ENCODE measurements around the gene BZW1. TPM values are rescaled to one million over a fixed set of nuclear protein-coding genes. Genes with fewer than 3 reads are reported as not detected.
A peak's percentile ranks its signal among the peaks of the same experiment; 100 is the strongest.

The BZW1 gene
- total RNA-seq, 1 donor = 590 TPM

- peaks cover 25% of the 10 kb centered on the region for H3K4me1 ChIP-seq (ENCODE audit: insufficient read depth, low read length)
- H3K36me3 ChIP-seq (ENCODE audit: insufficient read depth, low read length) = peaks cover 61% of the 10 kb centered on the region
- H3K27ac ChIP-seq (ENCODE audit: low read depth, low read length) = peak overlapping the region; percentile 99
- H2AFZ ChIP-seq (ENCODE audit: low read length) = no peak overlapping the region
- H3K4me2 ChIP-seq (ENCODE audit: insufficient read depth, low read length) = peak overlapping the region; percentile 91
- H3K79me2 ChIP-seq (ENCODE audit: insufficient read depth, low read length) = peaks cover 84% of the 10 kb centered on the region
- peak; percentile 82 for DNase-seq (ENCODE audit: insufficient read length, low spot score, missing footprints)
- no peaks in the 10 kb centered on the region for H3K9me3 ChIP-seq (ENCODE audit: low read depth, low read length)
- peaks cover 78% of the 10 kb centered on the region for H4K20me1 ChIP-seq (ENCODE audit: insufficient read depth, low read length)
- peak overlapping the region; percentile 99 for H3K4me3 ChIP-seq (ENCODE audit: insufficient read depth, low read length)
- H3K27me3 ChIP-seq (ENCODE audit: insufficient read depth, low read length) = no peaks in the 10 kb centered on the region
- TF ChIP-seq CTCF (IDR thresholded peaks at IDR 0.05; ENCODE audit: extremely low read depth, low read depth, low read length) = no peak
These were observed 48.5 kb downstream of the BZW1 start for GRCh38 chr2:200860092-200860795.

- peak overlapping the region; percentile 99 for H3K27ac ChIP-seq (ENCODE audit: low read depth, low read length)
- TF ChIP-seq CTCF (IDR thresholded peaks at IDR 0.05; ENCODE audit: extremely low read depth, low read depth, low read length) = no peak
These were observed 50.0 kb downstream of the BZW1 start for GRCh38 chr2:200861617-200862155.

GRCh38 chr2:200862532-200863000, 50.9 kb downstream of the BZW1 start:
- Histone ChIP-seq H3K9me3 (ENCODE audit: low read depth, low read length) (no peaks in the 10 kb centered on the region), H3K36me3 (ENCODE audit: insufficient read depth, low read length) (peaks cover 38% of the 10 kb centered on the region), H2AFZ (ENCODE audit: low read length) (no peak overlapping the region), H3K4me2 (ENCODE audit: insufficient read depth, low read length) (peak overlapping the region; percentile 91), H3K27ac (ENCODE audit: low read depth, low read length) (peak overlapping the region; percentile 99), H3K4me3 (ENCODE audit: insufficient read depth, low read length) (peak overlapping the region; percentile 99), H4K20me1 (ENCODE audit: insufficient read depth, low read length) (peaks cover 64% of the 10 kb centered on the region), H3K79me2 (ENCODE audit: insufficient read depth, low read length) (peaks cover 69% of the 10 kb centered on the region), H3K4me1 (ENCODE audit: insufficient read depth, low read length) (peaks cover 25% of the 10 kb centered on the region), H3K27me3 (ENCODE audit: insufficient read depth, low read length) (no peaks in the 10 kb centered on the region)
- no peak for TF ChIP-seq CTCF (IDR thresholded peaks at IDR 0.05; ENCODE audit: extremely low read depth, low read depth, low read length)
- DNase-seq (ENCODE audit: insufficient read length, low spot score, missing footprints) = no peak

More at GRCh38 chr2:200861617-200862155, 50.0 kb downstream of the BZW1 start:
- Histone ChIP-seq H2AFZ (ENCODE audit: low read length) (no peak overlapping the region), H3K27me3 (ENCODE audit: insufficient read depth, low read length) (no peaks in the 10 kb centered on the region), H3K4me3 (ENCODE audit: insufficient read depth, low read length) (peak overlapping the region; percentile 99), H3K79me2 (ENCODE audit: insufficient read depth, low read length) (peaks cover 78% of the 10 kb centered on the region), H3K4me1 (ENCODE audit: insufficient read depth, low read length) (peaks cover 25% of the 10 kb centered on the region), H3K9me3 (ENCODE audit: low read depth, low read length) (no peaks in the 10 kb centered on the region), H4K20me1 (ENCODE audit: insufficient read depth, low read length) (peaks cover 71% of the 10 kb centered on the region), H3K4me2 (ENCODE audit: insufficient read depth, low read length) (peak overlapping the region; percentile 91), H3K36me3 (ENCODE audit: insufficient read depth, low read length) (peaks cover 46% of the 10 kb centered on the region)
- no peak for DNase-seq (ENCODE audit: insufficient read length, low spot score, missing footprints)

- peak overlapping the region; percentile 84 for H2AFZ ChIP-seq (ENCODE audit: low read length)
- H3K4me3 ChIP-seq (ENCODE audit: insufficient read depth, low read length) = peak overlapping the region; percentile 99
- peak overlapping the region; percentile 91 for H3K4me2 ChIP-seq (ENCODE audit: insufficient read depth, low read length)
- no peak for DNase-seq (ENCODE audit: insufficient read length, low spot score, missing footprints)
- H4K20me1 ChIP-seq (ENCODE audit: insufficient read depth, low read length) = peaks cover 52% of the 10 kb centered on the region
- peaks cover 25% of the 10 kb centered on the region for H3K4me1 ChIP-seq (ENCODE audit: insufficient read depth, low read length)
- peaks cover 57% of the 10 kb centered on the region for H3K79me2 ChIP-seq (ENCODE audit: insufficient read depth, low read length)
- H3K9me3 ChIP-seq (ENCODE audit: low read depth, low read length) = no peaks in the 10 kb centered on the region
- no peak for TF ChIP-seq CTCF (IDR thresholded peaks at IDR 0.05; ENCODE audit: extremely low read depth, low read depth, low read length)
- peaks cover 25% of the 10 kb centered on the region for H3K36me3 ChIP-seq (ENCODE audit: insufficient read depth, low read length)
- H3K27me3 ChIP-seq (ENCODE audit: insufficient read depth, low read length) = no peaks in the 10 kb centered on the region
- peak overlapping the region; percentile 99 for H3K27ac ChIP-seq (ENCODE audit: low read depth, low read length)
These were observed 52.1 kb downstream of the BZW1 start for GRCh38 chr2:200863782-200864175.

All from osteoblast (primary cell).